Activated CD8-positive, alpha-beta memory T cell treated with anti-CD3 and anti-CD28 coated beads, Interleukin-2, amount 10 ng/mL, durations not matched to agents 7 days and 5 days (primary cell): ENCODE results near the gene ACACA. TPM values are rescaled to one million over a fixed set of nuclear protein-coding genes. Genes with fewer than 3 reads are reported as not detected.

ENCODE experiments used
- ATAC-seq: fragments of 150-1000 bp; cut with Tn5 transposase; one replicate; pipeline ENCODE4 v1.10.0; 2021; ENCODE audit warnings: moderate library complexity
- CTCF ChIA-PET: fragments of 350-600 bp; sonication (Branson Sonifier 250); formaldehyde crosslinking; loops from one replicate; lab custom pipeline; 2021; ENCODE audit warnings: antibody characterized with exemption; lab: Charles Lee
- DNase-seq: peaks from one replicate; pipeline ENCODE4 v3.0.0-alpha.2; 2020
- H3K27ac Mint-ChIP-seq: one replicate; pipeline ENCODE4 v1.8.0; 2021; ENCODE audit warnings: mild to moderate bottlenecking, mixed read lengths
- H3K27me3 Mint-ChIP-seq: one replicate; pipeline ENCODE4 v1.8.0; 2021; ENCODE audit warnings: mixed read lengths
- H3K36me3 Mint-ChIP-seq: one replicate; pipeline ENCODE4 v1.8.0; 2021; ENCODE audit warnings: mild to moderate bottlenecking, mixed read lengths
- H3K4me1 Mint-ChIP-seq: one replicate; pipeline ENCODE4 v1.8.0; 2021; ENCODE audit warnings: mixed read lengths
- H3K4me3 Mint-ChIP-seq: one replicate; pipeline ENCODE4 v1.8.0; 2021; ENCODE audit warnings: mild to moderate bottlenecking, moderate library complexity, mixed read lengths
- H3K9me3 Mint-ChIP-seq: one replicate; pipeline ENCODE4 v1.8.0; 2022; ENCODE audit warnings: low read depth, mixed read lengths
- total RNA-seq, 2 experiments: library from RNA; stranded (reverse); gene quantifications; one replicate each; pipeline ENCODE4 v1.2.3, GENCODE V29; 2021

Gene ACACA
- total RNA-seq, 2 experiments from 2014 or later: 55.4 to 69.7 TPM

DNA sequence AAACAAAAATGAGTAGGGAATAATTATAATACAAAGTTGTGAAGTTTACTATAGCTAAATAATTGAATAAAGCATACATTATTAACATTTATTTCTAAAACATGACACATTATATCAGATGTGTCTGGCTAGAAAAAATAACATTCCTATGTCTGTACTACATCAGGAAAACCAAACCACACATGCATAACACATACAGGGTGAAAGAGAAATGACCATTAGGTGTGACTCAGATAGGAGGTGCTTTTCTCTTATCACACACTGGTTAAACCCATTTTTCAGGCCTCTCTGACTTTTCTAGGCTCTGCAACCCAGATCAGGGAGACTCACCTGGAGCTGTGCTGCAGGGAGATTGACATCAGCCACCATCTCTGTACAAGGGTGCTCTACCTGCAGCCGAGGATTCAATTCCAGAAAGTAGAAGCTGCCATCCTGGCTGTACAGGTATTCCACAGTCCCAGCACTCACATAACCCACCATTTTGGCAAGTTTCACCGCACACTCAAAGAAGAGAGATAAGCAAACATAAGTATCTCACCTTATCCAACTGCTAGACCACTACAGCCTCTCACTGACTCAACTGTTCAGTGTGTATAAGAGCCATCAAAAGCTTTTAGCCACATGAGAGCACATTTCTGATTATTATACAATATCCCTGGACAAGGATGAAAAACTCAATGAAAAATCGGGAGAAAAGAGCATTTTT, 147.5 kb downstream of the ACACA start:
- no peak for DNase-seq
- Mint-ChIP-seq H3K27ac (no peak overlapping the region), H3K4me1 (no peaks in the 10 kb centered on the region), H3K36me3 (peaks cover 20% of the 10 kb centered on the region), H3K4me3 (no peak overlapping the region), H3K9me3 (no peaks in the 10 kb centered on the region), H3K27me3 (no peaks in the 10 kb centered on the region)
- ATAC-seq: no peak
- CTCF ChIA-PET: no interaction called here

DNA sequence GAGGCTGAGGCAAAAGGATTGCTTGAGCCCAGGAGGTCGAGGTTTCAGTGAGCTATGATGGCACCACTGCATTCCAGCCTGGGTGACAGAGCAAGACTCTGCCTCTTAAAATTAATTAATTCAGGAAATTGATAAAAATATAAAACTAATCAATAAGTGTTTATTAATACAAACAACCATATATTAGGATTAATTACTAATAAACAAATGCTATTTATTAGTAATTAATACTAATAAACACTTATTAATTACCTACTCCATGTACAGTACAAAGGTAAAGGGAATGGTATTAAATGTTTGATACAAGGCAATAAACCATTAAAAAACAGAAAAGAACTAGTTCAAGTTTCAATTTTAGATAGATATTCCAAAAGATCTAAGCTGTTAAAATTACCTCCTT, 150.0 kb downstream of the ACACA start:
- Mint-ChIP-seq H3K4me3 (no peak overlapping the region), H3K4me1 (no peaks in the 10 kb centered on the region), H3K27me3 (no peaks in the 10 kb centered on the region), H3K9me3 (no peaks in the 10 kb centered on the region), H3K36me3 (peaks cover 9% of the 10 kb centered on the region), H3K27ac (no peak overlapping the region)
- ATAC-seq (no peak), DNase-seq (no peak)
- CTCF ChIA-PET: interaction anchor here (1.0 kb wide), 1 partner anchor 17 kb away, joined by 4 read pairs; no protein-coding TSS in a partner anchor

DNA sequence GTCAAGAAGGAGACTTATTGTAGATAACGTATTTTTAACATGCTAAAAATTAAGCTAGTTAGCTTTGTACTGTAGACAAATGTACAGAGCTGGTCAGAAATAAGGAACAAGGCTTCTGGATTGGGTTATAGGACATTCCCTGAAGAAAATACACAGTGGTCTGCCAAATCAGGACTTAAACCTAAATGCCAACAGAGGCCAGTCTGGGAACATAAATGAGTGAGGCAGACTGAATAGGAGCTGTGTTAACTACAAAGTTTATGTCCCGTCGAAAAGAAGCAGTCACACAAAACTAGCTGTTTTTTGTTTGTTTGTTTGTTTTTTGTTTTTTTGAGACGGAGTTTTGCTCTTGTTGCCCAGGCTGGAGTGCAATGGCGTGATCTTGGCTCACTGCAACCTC, 151.2 kb downstream of the ACACA start:
- peaks cover 15% of the 10 kb centered on the region for H3K36me3 Mint-ChIP-seq
- ATAC-seq: no peak
- H3K9me3 Mint-ChIP-seq: no peaks in the 10 kb centered on the region
- no peak for DNase-seq
- H3K27me3 Mint-ChIP-seq: no peaks in the 10 kb centered on the region
- H3K4me3 Mint-ChIP-seq: no peak overlapping the region
- CTCF ChIA-PET: interaction anchor here (0.6 to 1.3 kb wide), 4 partner anchors 15 to 652 kb away, joined by 3 to 5 read pairs (median 4); no protein-coding TSS in a partner anchor
- no peaks in the 10 kb centered on the region for H3K4me1 Mint-ChIP-seq
- H3K27ac Mint-ChIP-seq: no peak overlapping the region

DNA sequence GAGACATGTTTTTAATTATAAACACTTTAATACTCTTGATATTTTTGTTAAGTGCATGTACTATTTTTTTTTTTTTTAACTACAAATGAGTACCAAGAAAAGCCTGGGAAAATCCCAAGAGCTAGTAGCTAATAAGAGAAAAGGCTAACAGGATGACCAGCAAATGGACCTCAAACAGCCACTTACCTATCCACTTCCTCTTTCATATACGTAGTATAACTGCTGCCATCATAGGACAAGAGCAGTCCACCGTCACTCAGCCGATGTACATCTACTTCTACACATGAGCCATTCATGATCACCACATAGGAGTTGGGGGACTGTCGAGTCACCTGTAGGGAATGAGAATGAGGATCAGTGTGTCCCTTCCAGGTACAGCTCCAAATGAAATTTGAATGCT, 158.8 kb downstream of the ACACA start:
- H3K36me3 Mint-ChIP-seq: peaks cover 46% of the 10 kb centered on the region
- H3K27ac Mint-ChIP-seq: no peak overlapping the region

DNA sequence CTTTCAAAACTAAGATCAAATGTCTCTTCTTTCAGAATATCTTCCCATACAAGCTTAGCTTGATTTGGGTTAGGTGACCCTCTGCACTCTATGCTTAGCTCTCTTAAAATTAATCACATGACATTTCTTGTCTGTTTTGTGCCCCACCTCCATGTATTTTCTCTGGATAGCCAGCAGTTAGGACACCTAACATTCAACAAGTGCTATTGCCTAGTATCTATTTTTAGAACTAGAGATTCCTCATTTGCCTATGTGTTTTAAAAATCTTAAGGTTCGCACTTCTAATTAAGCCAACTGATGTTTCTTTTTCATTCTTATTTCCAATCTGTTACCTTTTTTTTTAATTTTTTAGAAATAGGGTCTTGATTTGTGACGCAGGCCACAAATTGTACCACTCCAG, 160.6 kb downstream of the ACACA start:
- CTCF ChIA-PET: no interaction called here
- H3K4me3 Mint-ChIP-seq: no peak overlapping the region
- H3K27ac Mint-ChIP-seq: no peak overlapping the region
- ATAC-seq (no peak), DNase-seq (no peak)
- peaks cover 7% of the 10 kb centered on the region for H3K4me1 Mint-ChIP-seq
- H3K36me3 Mint-ChIP-seq: peaks cover 44% of the 10 kb centered on the region
- no peaks in the 10 kb centered on the region for H3K27me3 Mint-ChIP-seq
- H3K9me3 Mint-ChIP-seq: no peaks in the 10 kb centered on the region

More for the DNA sequence above, 158.8 kb downstream of the ACACA start:
- no peaks in the 10 kb centered on the region for H3K27me3 Mint-ChIP-seq
- ATAC-seq: no peak
- CTCF ChIA-PET: no interaction called here
- H3K4me3 Mint-ChIP-seq: no peak overlapping the region
- H3K4me1 Mint-ChIP-seq: peaks cover 7% of the 10 kb centered on the region
- no peaks in the 10 kb centered on the region for H3K9me3 Mint-ChIP-seq
- DNase-seq: no peak

DNA sequence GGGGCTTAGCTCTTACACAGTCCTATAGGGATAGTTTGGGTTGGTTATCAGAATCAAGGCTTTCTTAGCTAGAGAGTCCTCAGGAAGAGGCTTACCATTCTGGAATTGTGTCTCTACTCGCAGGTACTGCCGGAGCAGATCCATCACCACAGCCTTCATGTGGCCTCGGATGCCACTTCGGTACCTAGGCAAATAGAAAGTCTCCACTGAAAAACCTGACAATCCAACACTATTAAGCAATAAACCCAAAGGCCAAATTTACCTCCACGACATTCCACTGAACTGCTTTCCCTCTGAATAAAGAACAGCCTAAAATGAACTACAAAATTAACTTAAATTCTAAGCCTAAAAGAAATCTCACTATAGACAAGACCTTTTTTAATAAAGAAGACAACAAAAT, 166.3 kb downstream of the ACACA start:
- no peaks in the 10 kb centered on the region for H3K27me3 Mint-ChIP-seq
- H3K9me3 Mint-ChIP-seq: no peaks in the 10 kb centered on the region
- H3K27ac Mint-ChIP-seq: no peak overlapping the region
- no peaks in the 10 kb centered on the region for H3K4me1 Mint-ChIP-seq
- ATAC-seq (no peak), DNase-seq (no peak)
- no peak overlapping the region for H3K4me3 Mint-ChIP-seq
- peaks cover 28% of the 10 kb centered on the region for H3K36me3 Mint-ChIP-seq
- CTCF ChIA-PET: interaction anchor here (0.7 to 4.2 kb wide), 19 partner anchors 10 to 639 kb away, joined by 3 to 34 read pairs (median 3); partner anchors contain the start of gene MRM1

DNA sequence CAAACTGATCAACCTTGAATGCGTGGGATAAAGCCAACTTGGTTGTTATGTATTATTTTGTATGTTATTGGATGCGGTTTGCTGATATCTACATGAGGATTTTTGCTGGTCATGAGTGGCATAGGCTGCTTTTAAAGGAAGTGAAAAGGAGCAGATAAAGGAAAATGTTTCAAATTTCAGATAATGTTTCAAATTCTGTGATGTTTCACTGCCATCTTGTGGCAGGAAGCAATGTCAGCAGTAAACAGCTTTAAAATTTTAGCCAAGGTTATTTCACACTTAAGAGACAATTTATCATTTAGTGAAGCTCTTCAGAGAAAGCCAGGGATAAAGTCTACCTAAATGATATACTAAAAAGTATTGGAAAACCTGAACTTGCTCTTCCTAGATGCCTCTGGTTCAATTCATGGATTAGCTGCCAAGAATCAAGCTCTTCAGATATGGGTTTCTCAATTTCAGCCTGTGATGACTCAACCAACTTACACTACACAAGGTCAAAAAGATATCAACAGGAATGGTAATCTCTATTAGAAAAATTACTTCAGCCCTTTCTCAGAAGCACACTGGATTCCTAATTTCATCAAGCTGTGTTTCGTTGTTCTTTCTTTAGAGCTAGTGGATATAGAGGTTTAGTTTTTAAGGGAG, 166.8 kb downstream of the ACACA start:
- Mint-ChIP-seq H3K4me3 (no peak overlapping the region), H3K27me3 (no peaks in the 10 kb centered on the region), H3K4me1 (no peaks in the 10 kb centered on the region), H3K9me3 (no peaks in the 10 kb centered on the region), H3K27ac (no peak overlapping the region), H3K36me3 (peaks cover 29% of the 10 kb centered on the region)
- CTCF ChIA-PET: interaction anchor here (0.7 to 4.2 kb wide), 19 partner anchors 11 to 638 kb away, joined by 3 to 34 read pairs (median 3); partner anchors contain the start of gene MRM1
- DNase-seq: no peak
- no peak for ATAC-seq

DNA sequence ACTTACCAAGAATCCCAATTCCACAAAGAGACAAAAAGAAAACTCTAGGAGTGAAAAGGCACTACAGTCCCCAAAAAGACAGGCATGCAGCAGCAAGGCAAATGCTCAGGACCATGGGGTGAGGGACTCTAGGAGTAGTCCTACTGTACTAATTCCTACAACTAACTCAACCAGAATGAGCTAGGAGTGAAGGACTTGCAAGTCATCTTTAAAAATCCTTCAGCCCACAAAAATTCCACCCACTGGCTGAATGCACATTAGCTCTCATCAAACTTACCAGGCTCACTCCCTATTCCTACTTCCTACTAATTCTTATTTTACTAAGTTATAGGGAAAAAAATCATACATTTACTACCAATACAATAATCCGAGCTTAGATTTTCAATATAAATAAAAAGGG, 172.5 kb downstream of the ACACA start:
- H3K27ac Mint-ChIP-seq: no peak overlapping the region
- no peaks in the 10 kb centered on the region for H3K27me3 Mint-ChIP-seq
- ATAC-seq (no peak), DNase-seq (no peak)
- H3K4me1 Mint-ChIP-seq: no peaks in the 10 kb centered on the region
- peaks cover 20% of the 10 kb centered on the region for H3K36me3 Mint-ChIP-seq
- H3K9me3 Mint-ChIP-seq: no peaks in the 10 kb centered on the region
- CTCF ChIA-PET: interaction anchor here (0.6 to 1.5 kb wide), 4 partner anchors 10 to 632 kb away, joined by 3 read pairs; no protein-coding TSS in a partner anchor
- H3K4me3 Mint-ChIP-seq: no peak overlapping the region

DNA sequence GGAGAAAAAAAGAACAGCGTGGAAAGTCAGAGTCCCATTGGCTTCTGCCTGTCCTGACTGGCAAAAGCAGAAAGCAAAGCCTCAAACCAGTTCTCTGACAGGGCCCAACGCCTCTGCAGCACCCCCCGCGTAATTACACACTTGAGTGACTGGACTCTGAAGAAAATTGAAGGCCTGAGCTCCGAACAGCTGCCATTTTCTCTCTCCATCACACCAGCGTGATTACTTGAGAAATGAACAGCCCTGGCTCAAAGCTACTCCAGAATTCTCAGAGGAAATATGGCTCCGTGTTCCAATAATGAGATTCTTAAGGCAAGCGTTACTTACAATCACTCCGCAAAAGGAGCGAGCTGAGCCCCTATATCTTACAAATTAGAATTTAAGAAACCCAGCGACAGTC, 173.6 kb downstream of the ACACA start:
- DNase-seq (no peak), ATAC-seq (no peak)
- CTCF ChIA-PET: interaction anchor here (0.9 to 1.6 kb wide), 2 partner anchors 9 to 12 kb away, joined by 3 to 4 read pairs; no protein-coding TSS in a partner anchor
- no peaks in the 10 kb centered on the region for H3K4me1 Mint-ChIP-seq
- H3K36me3 Mint-ChIP-seq: peaks cover 22% of the 10 kb centered on the region
- H3K27ac Mint-ChIP-seq: no peak overlapping the region
- H3K4me3 Mint-ChIP-seq: no peak overlapping the region
- no peaks in the 10 kb centered on the region for H3K27me3 Mint-ChIP-seq
- no peaks in the 10 kb centered on the region for H3K9me3 Mint-ChIP-seq

DNA sequence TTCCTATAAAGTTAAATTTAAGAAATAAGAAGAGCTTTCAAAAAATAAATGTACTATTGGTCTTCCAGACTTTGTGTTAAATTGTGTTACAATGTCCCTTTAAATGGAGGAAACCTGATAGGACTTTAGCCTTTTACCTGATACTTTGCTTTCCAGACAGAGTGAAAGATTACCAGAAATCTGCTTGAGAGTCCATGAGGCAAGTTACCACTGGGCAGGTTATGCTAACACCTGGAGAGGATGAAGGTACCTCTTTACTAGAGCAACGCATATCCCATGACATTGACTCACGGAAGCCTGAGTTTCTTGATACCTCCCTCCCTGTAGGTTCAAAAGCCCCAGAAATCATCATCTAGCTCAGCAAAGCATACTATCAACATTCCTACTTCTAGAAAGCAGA, 174.7 kb downstream of the ACACA start:
- ATAC-seq: no peak
- Mint-ChIP-seq H3K27ac (no peak overlapping the region), H3K9me3 (no peaks in the 10 kb centered on the region), H3K27me3 (no peaks in the 10 kb centered on the region), H3K36me3 (peaks cover 17% of the 10 kb centered on the region), H3K4me1 (no peaks in the 10 kb centered on the region), H3K4me3 (no peak overlapping the region)
- CTCF ChIA-PET: interaction anchor here (0.9 to 1.6 kb wide), 3 partner anchors 10 to 18 kb away, joined by 3 to 4 read pairs (median 4); no protein-coding TSS in a partner anchor
- DNase-seq: no peak

DNA sequence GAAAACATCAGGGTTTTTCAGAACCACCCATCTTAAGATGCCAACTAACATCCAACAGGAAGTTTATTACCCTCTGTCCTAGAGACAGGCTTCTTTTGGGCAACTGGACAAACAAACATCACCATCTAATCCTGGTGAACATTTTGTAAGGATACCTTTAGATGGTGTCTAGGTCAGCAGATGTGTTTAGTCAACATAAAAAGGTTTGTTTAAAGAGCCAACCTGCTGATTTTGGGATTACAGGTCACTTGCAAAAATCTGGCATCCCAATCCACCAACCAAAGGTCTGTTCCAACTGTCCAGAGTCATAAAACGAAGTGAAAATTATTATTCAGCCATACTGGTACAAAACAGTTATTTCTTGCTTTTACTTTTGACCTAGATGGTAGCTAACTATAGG, 176.0 kb downstream of the ACACA start:
- no peak for ATAC-seq
- DNase-seq: no peak
- Mint-ChIP-seq H3K9me3 (no peaks in the 10 kb centered on the region), H3K4me1 (no peaks in the 10 kb centered on the region), H3K36me3 (peaks cover 20% of the 10 kb centered on the region), H3K27ac (no peak overlapping the region), H3K4me3 (no peak overlapping the region), H3K27me3 (no peaks in the 10 kb centered on the region)
- CTCF ChIA-PET: interaction anchor here (1.1 kb wide), 1 partner anchor 17 kb away, joined by 4 read pairs; no protein-coding TSS in a partner anchor

DNA sequence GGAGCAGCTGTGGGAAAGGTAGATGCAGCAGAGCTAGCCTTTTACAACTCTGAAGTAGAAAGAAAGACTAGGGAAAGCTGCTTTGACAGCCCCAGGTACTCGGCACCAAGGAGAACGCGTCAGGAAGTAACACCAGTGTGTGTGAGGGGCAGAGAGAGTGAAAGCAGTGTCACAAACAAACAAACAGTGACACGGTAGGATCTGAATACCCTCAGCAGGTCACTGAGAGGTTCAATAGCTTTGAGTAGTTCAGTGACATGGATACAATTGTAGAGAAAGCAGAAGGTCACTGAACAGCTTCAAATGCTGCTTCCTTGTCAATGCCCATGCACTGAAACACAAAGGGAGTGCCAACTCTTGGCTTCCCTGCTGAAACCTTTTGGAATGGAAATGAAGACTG, 181.2 kb downstream of the ACACA start:
- no peaks in the 10 kb centered on the region for H3K27me3 Mint-ChIP-seq
- H3K9me3 Mint-ChIP-seq: no peaks in the 10 kb centered on the region
- DNase-seq: no peak
- no peak overlapping the region for H3K4me3 Mint-ChIP-seq
- no peak for ATAC-seq
- H3K4me1 Mint-ChIP-seq: peaks cover 3% of the 10 kb centered on the region
- H3K36me3 Mint-ChIP-seq: peaks cover 14% of the 10 kb centered on the region
- CTCF ChIA-PET: interaction anchor here (1.4 to 1.5 kb wide), 3 partner anchors 13 to 43 kb away, joined by 3 to 5 read pairs (median 4); no protein-coding TSS in a partner anchor
- no peak overlapping the region for H3K27ac Mint-ChIP-seq

DNA sequence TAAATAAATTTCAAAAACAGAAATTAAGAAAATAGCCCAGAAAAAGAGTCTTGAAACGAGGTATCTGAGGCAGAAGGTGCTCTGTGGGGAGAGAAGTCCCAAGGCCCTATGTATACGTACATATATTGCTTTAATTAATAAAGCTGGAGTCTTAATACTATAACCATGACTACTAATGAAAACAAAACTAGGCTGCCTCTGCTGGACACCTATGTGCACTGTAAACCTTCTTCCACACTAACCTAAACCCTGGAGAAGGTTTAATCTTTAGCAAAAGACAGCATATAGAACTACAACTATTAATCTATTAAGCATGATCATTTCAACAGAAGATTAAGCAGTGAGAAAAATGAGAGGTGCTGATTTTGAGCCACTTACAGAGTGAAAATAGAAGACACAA, 184.8 kb downstream of the ACACA start:
- no peak overlapping the region for H3K27ac Mint-ChIP-seq
- H3K4me1 Mint-ChIP-seq: peaks cover 8% of the 10 kb centered on the region
- peaks cover 13% of the 10 kb centered on the region for H3K36me3 Mint-ChIP-seq
- H3K27me3 Mint-ChIP-seq: no peaks in the 10 kb centered on the region
- DNase-seq (no peak), ATAC-seq (no peak)
- H3K9me3 Mint-ChIP-seq: no peaks in the 10 kb centered on the region
- CTCF ChIA-PET: interaction anchor here (1.3 kb wide), 1 partner anchor 11 kb away, joined by 4 read pairs; no protein-coding TSS in a partner anchor
- no peak overlapping the region for H3K4me3 Mint-ChIP-seq
